ENCODE results near the gene BCAS1.

- TF ChIP-seq CTCF (IDR thresholded peaks at IDR 0.05) (no peak), POLR2A (IDR thresholded peaks at IDR 0.05) (no peak)
Observed at GRCh38 chr20:54084727-54085388, 14.5 kb upstream of the BCAS1 start.
